GM23338 (cell line): ENCODE data around the gene GTSE1. TPM values are rescaled to one million over a fixed set of nuclear protein-coding genes. Genes with fewer than 3 reads are reported as not detected.

ENCODE experiments used
- ATAC-seq: fragments of 200-7000 bp; cut with Tn5 transposase; 3 replicates; pipeline ENCODE4 v1.9.1; 2020
- DNase-seq: peaks from one replicate; pipeline ENCODE4 v3.0.0-alpha.2; 2015; ENCODE audit warnings: low spot score
- H2AFZ ChIP-seq: fragments of 200-600 bp; sonication (generic); 2 replicates; pipeline ENCODE4 v1.8.0; 2016; ENCODE audit warnings: antibody characterized with exemption, mild to moderate bottlenecking, moderate library complexity
- H3F3A ChIP-seq: fragments of 200-600 bp; sonication (generic); replicated peaks from 2 replicates; pipeline ENCODE4 v1.8.0; 2017; ENCODE audit warnings: antibody characterized with exemption, mixed run types, low read depth
- H3K27ac ChIP-seq: fragments of 200-600 bp; sonication (generic); 2 replicates; pipeline ENCODE4 v1.6.1; 2016; ENCODE audit warnings: low read depth
- H3K27me3 ChIP-seq: fragments of 200-600 bp; sonication (generic); 2 replicates; pipeline ENCODE4 v1.8.0; 2016; ENCODE audit warnings: mild to moderate bottlenecking, mixed run types, moderate library complexity; ENCODE audit not compliant: insufficient read depth
- H3K36me3 ChIP-seq: fragments of 200-600 bp; sonication (generic); 2 replicates; pipeline ENCODE4 v1.8.0; 2016; ENCODE audit warnings: mild to moderate bottlenecking; ENCODE audit not compliant: insufficient read depth
- H3K4me1 ChIP-seq: fragments of 200-600 bp; sonication (generic); 2 replicates; pipeline ENCODE4 v1.8.0; 2016; ENCODE audit warnings: mild to moderate bottlenecking, moderate library complexity; ENCODE audit not compliant: insufficient read depth
- H3K4me2 ChIP-seq: fragments of 200-600 bp; sonication (generic); 2 replicates; pipeline ENCODE4 v1.7.1; 2017; ENCODE audit warnings: mixed run types
- H3K4me3 ChIP-seq: fragments of 200-600 bp; sonication (generic); 2 replicates; pipeline ENCODE4 v1.6.1; 2016; ENCODE audit warnings: mixed run types
- H3K79me2 ChIP-seq: fragments of 200-600 bp; sonication (generic); replicated peaks from 2 replicates; pipeline ENCODE4 v1.8.0; 2017; ENCODE audit warnings: mild to moderate bottlenecking; ENCODE audit not compliant: insufficient read depth
- H3K9me2 ChIP-seq: fragments of 200-600 bp; sonication (generic); 2 replicates; pipeline ENCODE4 v1.8.0; 2017; ENCODE audit not compliant: insufficient read depth
- H4K20me1 ChIP-seq: fragments of 200-600 bp; sonication (generic); replicated peaks from 2 replicates; pipeline ENCODE4 v1.8.0; 2017; ENCODE audit warnings: mild to moderate bottlenecking; ENCODE audit not compliant: insufficient read depth
- H3K27ac Mint-ChIP-seq: 2 replicates; pipeline ENCODE4 v1.8.0; 2020; ENCODE audit warnings: inconsistent platforms, mild to moderate bottlenecking, moderate library complexity, mixed read lengths
- H3K27me3 Mint-ChIP-seq: 3 replicates; pipeline ENCODE4 v1.8.0; 2022; ENCODE audit warnings: low read depth, mild to moderate bottlenecking, moderate library complexity, mixed read lengths, inconsistent platforms; ENCODE audit not compliant: insufficient read depth, poor library complexity
- H3K36me3 Mint-ChIP-seq: 3 replicates; pipeline ENCODE4 v1.8.0; 2021; ENCODE audit warnings: low read depth, mild to moderate bottlenecking, inconsistent platforms, moderate library complexity, mixed read lengths
- H3K4me1 Mint-ChIP-seq: 3 replicates; pipeline ENCODE4 v1.8.0; 2020; ENCODE audit warnings: mild to moderate bottlenecking, inconsistent platforms, mixed read lengths
- H3K4me3 Mint-ChIP-seq: 3 replicates; pipeline ENCODE4 v1.8.0; 2021; ENCODE audit warnings: moderate library complexity, mild to moderate bottlenecking, inconsistent platforms, mixed read lengths
- H3K9me3 Mint-ChIP-seq: 3 replicates; pipeline ENCODE4 v1.8.0; 2020; ENCODE audit warnings: moderate library complexity, mild to moderate bottlenecking, inconsistent platforms, mixed read lengths
- ETS1 ChIP-seq: IDR thresholded peaks from 2 replicates; pipeline ENCODE4 v1.6.1; 2016; ENCODE audit warnings: antibody characterized with exemption
- EZH2 ChIP-seq: fragments of 200-600 bp; sonication (generic); IDR thresholded peaks from one replicate; pipeline ENCODE4 v1.8.0; 2017; ENCODE audit warnings: antibody characterized with exemption, mild to moderate bottlenecking, low read depth; ENCODE audit not compliant: unreplicated experiment
- EZH2phosphoT487 ChIP-seq: fragments of 200-600 bp; sonication (generic); IDR thresholded peaks from one replicate; pipeline ENCODE4 v1.8.1; 2018; ENCODE audit warnings: antibody characterized with exemption; ENCODE audit not compliant: unreplicated experiment
- JUNB ChIP-seq: IDR thresholded peaks from one replicate; pipeline ENCODE4 v1.6.1; 2016; ENCODE audit warnings: antibody characterized with exemption; ENCODE audit not compliant: unreplicated experiment
- POLR2AphosphoS5 ChIP-seq: IDR thresholded peaks from 2 replicates; pipeline ENCODE4 v1.6.1; 2016; ENCODE audit warnings: antibody characterized with exemption, low read depth
- STAT1 ChIP-seq: IDR thresholded peaks from one replicate; pipeline ENCODE4 v1.6.1; 2016; ENCODE audit warnings: antibody characterized with exemption; ENCODE audit not compliant: unreplicated experiment
- ZNF331 ChIP-seq: fragments of 250-450 bp; sonication (Bioruptor Pico); IDR thresholded peaks from 2 replicates; pipeline ENCODE4 v1.5.0; 2020; ENCODE audit warnings: low read depth, mild to moderate bottlenecking, moderate library complexity
- ZNF462 ChIP-seq: fragments of 250-450 bp; sonication (Bioruptor Pico); IDR thresholded peaks from 2 replicates; pipeline ENCODE4 v1.5.0; 2020; ENCODE audit warnings: mild to moderate bottlenecking, moderate library complexity
- polyA plus RNA-seq: library from polyadenylated mRNA; unstranded; fragments of >200 nt; fragmentation: Nextera tagmentation; extraction: Ambion mirVana; gene quantifications from 2 replicates; pipeline ENCODE4 v1.2.1, GENCODE V29; 2016
- total RNA-seq: library from RNA; depleted of rRNA; stranded (reverse); fragments of >200 nt; shearing (Covaris generic); gene quantifications from 2 replicates; pipeline ENCODE4 v1.2.3, GENCODE V29; 2014
- TF ChIP-seq, protein P1 (sequence below), 2 experiments: fragments of 200-600 bp in 1 of 2; sonication (generic) in 1 of 2; conservative IDR thresholded peaks; 2 replicates each; pipeline versions ENCODE4 v1.5.1 to v1.6.1; 2016 to 2017; ENCODE audit warnings: antibody characterized with exemption in 2 of 2, low read depth in 2 of 2, mild to moderate bottlenecking in 2 of 2, moderate library complexity in 1 of 2

Gene GTSE1
- total and polyA plus RNA-seq, 2 experiments from 2014 or later: 26.3 to 28.6 TPM

DNA sequence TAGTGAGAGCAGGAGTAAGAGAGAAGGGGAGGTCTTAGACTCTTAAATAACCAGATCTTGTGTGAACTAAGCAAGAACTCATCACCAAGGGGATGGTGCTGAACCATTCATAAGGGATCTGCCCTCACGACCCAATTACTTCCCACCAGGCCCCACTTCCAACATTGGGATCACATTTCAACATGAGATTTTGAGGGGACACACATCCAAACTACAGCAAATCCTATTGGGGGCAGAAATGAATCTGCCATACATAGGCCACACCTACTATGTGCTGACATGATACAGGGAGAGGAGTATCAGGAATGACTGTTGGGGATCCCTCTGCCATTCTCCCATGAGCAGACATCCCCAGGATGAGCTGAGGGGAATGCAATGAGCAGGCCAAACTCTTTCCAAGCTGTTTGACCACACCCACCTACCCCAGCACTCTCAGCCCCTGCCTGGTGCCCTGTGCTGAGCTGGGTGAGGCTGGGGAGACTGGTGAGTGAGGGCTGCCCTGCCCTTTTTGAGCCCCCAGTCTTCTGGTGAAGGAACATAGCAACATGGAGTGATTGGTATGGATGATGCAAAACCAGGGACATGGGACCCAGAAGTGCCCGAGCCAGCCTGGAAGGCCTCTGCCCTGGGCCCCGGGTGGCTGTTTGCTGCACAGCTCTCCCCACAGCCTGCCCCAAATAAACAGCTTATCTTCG lies 1.2 kb upstream of the GTSE1 start:
- H3K4me3 ChIP-seq: peak overlapping the region; percentile 94
- H3K27me3 ChIP-seq: no peaks in the 10 kb centered on the region
- peaks cover 7% of the 10 kb centered on the region; the same call in 1 of the 2 replicates for H4K20me1 ChIP-seq
- H3K36me3 Mint-ChIP-seq: peaks cover 25% of the 10 kb centered on the region
- peak; percentile 22; the same call in 1 of the 2 replicates for TF ChIP-seq POLR2AphosphoS5
- TF ChIP-seq JUNB: no peak
- no peaks in the 10 kb centered on the region; the same call in 1 of the 2 replicates for H3F3A ChIP-seq
- peak overlapping the region; percentile 90 for H3K4me3 Mint-ChIP-seq
- H3K79me2 ChIP-seq: peaks cover 19% of the 10 kb centered on the region
- H3K4me2 ChIP-seq: peak overlapping the region; percentile 91
- peak overlapping the region; percentile 99; the same call in 1 of the 2 replicates for H2AFZ ChIP-seq
- ATAC-seq (no peak), DNase-seq (no peak)
- no peaks in the 10 kb centered on the region for H3K36me3 ChIP-seq
- H3K9me2 ChIP-seq: no peaks in the 10 kb centered on the region
- no peak overlapping the region for H3K27ac Mint-ChIP-seq
- H3K27ac ChIP-seq: peak overlapping the region; percentile 87; the same call in 1 of the 2 replicates
- H3K4me1 Mint-ChIP-seq: peaks cover 19% of the 10 kb centered on the region
- H3K9me3 Mint-ChIP-seq: peaks cover 2% of the 10 kb centered on the region; the same call in 1 of the 3 replicates
- H3K27me3 Mint-ChIP-seq: peaks cover 20% of the 10 kb centered on the region
- H3K4me1 ChIP-seq: peaks cover 10% of the 10 kb centered on the region

- Histone ChIP-seq H3K36me3 (no peaks in the 10 kb centered on the region), H3K27ac (no peak overlapping the region), H3K4me1 (peaks cover 10% of the 10 kb centered on the region), H3K9me2 (no peaks in the 10 kb centered on the region), H3K4me3 (peak overlapping the region; percentile 94), H3K79me2 (peaks cover 32% of the 10 kb centered on the region), H3K27me3 (no peaks in the 10 kb centered on the region), H3K4me2 (peak overlapping the region; percentile 91), H3F3A (no peaks in the 10 kb centered on the region; the same call in 1 of the 2 replicates), H2AFZ (peak overlapping the region; percentile 91), H4K20me1 (peaks cover 8% of the 10 kb centered on the region; the same call in 1 of the 2 replicates)
- Mint-ChIP-seq H3K36me3 (peaks cover 31% of the 10 kb centered on the region), H3K27ac (peak overlapping the region; percentile 19; the same call in 1 of the 2 replicates), H3K4me3 (peak overlapping the region; percentile 90), H3K9me3 (peaks cover 2% of the 10 kb centered on the region; the same call in 1 of the 3 replicates), H3K4me1 (peaks cover 19% of the 10 kb centered on the region), H3K27me3 (peaks cover 17% of the 10 kb centered on the region)
- peak; percentile 54 for DNase-seq
- peak; percentile 38 for ATAC-seq
- TF ChIP-seq STAT1: no peak
- TF ChIP-seq, protein P1, sequence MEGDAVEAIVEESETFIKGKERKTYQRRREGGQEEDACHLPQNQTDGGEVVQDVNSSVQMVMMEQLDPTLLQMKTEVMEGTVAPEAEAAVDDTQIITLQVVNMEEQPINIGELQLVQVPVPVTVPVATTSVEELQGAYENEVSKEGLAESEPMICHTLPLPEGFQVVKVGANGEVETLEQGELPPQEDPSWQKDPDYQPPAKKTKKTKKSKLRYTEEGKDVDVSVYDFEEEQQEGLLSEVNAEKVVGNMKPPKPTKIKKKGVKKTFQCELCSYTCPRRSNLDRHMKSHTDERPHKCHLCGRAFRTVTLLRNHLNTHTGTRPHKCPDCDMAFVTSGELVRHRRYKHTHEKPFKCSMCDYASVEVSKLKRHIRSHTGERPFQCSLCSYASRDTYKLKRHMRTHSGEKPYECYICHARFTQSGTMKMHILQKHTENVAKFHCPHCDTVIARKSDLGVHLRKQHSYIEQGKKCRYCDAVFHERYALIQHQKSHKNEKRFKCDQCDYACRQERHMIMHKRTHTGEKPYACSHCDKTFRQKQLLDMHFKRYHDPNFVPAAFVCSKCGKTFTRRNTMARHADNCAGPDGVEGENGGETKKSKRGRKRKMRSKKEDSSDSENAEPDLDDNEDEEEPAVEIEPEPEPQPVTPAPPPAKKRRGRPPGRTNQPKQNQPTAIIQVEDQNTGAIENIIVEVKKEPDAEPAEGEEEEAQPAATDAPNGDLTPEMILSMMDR (conservative IDR thresholded peaks at IDR 0.05; ENCODE audit: low read depth in 2 of 2): no peak
- no peak for TF ChIP-seq POLR2AphosphoS5
- no peak for TF ChIP-seq EZH2
- TF ChIP-seq JUNB: no peak
- TF ChIP-seq EZH2phosphoT487: no peak
- no peak for TF ChIP-seq ZNF462 (CRISPR knock-in tag)
- no peak for TF ChIP-seq ZNF331 (CRISPR knock-in tag)
- no peak for TF ChIP-seq ETS1
These were observed 612 bp downstream of the GTSE1 start for GRCh38 chr22:46297151-46297812.
